AG09309 (cell line): ENCODE results near the gene CTTN.
"Not testable (repeated sequence)": the region's sequence is repeated elsewhere in the genome, so short reads cannot be mapped to it uniquely, and the experiment has no call there.

Experiments
- DNase-seq: peaks from one replicate; pipeline ENCODE4 v3.0.0-alpha.2; 2010; ENCODE audit warnings: low read depth
- H3K4me3 ChIP-seq: 2 replicates; pipeline ENCODE4 v1.5.1; 2011; ENCODE audit warnings: mild to moderate bottlenecking, low read depth, low read length, moderate library complexity; ENCODE audit not compliant: control insufficient read depth
- TF ChIP-seq, protein P1 (sequence below): IDR thresholded peaks from 2 replicates; pipeline ENCODE4 v1.5.1; 2011; ENCODE audit warnings: mild to moderate bottlenecking, low read depth, low read length, inconsistent platforms; ENCODE audit not compliant: insufficient read depth, control insufficient read depth; ENCODE audit errors: missing control alignments

Gene CTTN

DNA sequence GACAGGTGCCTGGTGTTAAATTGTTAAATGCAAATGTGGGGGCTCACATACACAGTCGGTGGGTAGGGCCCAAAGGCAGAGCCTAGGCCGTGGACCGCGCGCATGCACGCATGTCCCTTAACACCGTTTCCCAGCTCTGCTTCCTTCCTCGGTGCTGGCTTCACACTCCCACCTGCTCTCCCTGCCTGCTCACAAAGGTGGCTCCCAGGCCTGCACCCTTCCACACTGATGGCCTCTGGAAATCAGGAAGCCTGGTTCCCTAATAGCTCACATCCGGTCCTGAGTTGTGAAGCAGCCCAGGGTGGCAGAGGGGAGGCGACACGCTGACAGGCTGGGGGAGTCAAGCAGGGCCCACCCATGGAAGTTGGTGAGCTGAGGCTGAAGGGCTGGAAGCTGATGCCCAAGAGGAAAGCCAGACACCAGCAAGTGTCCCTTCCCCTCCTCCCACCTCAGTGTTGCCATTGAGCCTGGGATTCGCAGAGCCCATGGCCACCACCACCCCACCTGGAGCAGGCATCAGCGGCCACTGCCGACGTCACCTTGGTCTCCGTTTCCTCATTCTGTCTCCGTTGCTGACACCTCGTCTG, 13.7 kb upstream of the CTTN start:
- H3K4me3 ChIP-seq = no peak overlapping the region
- TF ChIP-seq, protein P1, sequence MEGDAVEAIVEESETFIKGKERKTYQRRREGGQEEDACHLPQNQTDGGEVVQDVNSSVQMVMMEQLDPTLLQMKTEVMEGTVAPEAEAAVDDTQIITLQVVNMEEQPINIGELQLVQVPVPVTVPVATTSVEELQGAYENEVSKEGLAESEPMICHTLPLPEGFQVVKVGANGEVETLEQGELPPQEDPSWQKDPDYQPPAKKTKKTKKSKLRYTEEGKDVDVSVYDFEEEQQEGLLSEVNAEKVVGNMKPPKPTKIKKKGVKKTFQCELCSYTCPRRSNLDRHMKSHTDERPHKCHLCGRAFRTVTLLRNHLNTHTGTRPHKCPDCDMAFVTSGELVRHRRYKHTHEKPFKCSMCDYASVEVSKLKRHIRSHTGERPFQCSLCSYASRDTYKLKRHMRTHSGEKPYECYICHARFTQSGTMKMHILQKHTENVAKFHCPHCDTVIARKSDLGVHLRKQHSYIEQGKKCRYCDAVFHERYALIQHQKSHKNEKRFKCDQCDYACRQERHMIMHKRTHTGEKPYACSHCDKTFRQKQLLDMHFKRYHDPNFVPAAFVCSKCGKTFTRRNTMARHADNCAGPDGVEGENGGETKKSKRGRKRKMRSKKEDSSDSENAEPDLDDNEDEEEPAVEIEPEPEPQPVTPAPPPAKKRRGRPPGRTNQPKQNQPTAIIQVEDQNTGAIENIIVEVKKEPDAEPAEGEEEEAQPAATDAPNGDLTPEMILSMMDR = no peak
- no peak for DNase-seq

DNA sequence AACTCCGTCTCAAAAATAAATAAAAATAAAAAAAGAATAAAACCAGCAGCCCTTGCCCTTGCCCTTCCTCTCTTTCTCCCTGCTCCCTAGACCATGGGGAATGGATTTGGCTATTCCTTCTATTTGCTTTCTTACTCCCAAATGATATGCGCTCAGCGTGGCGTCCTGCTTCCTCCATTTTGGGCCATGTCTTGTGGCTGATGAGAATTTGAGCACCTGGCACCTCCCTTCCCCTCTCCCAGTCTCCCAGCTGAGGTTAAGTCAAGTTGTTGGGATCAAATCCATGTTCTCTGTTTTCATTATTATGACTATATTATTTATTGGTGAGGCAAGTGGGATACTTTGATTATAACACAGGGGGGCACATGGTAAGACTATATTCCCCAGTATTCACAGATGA, 10.8 kb upstream of the CTTN start:
- TF ChIP-seq, protein P1 = no peak
- no peak overlapping the region for H3K4me3 ChIP-seq
- DNase-seq = no peak

DNA sequence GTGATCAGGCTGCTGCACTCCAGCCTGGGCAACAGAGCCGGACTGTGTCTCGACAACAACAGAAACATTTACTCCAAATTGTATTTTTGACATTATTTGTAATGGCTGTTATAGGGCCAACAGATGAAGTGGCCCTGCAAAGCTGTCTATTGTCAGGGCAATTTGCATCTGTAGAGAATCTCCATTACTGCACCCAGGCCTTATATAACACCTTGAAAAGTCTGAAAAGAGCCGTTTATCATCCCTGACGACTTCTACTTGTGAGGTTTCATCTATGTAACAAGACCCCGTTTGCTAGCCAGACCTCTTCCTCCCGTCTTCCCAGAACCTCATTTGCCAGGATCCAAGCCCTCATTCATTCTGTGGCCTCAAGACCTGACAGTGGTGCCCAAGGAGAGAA, 9.1 kb upstream of the CTTN start:
- DNase-seq = no peak
- TF ChIP-seq, protein P1 = no peak

DNA sequence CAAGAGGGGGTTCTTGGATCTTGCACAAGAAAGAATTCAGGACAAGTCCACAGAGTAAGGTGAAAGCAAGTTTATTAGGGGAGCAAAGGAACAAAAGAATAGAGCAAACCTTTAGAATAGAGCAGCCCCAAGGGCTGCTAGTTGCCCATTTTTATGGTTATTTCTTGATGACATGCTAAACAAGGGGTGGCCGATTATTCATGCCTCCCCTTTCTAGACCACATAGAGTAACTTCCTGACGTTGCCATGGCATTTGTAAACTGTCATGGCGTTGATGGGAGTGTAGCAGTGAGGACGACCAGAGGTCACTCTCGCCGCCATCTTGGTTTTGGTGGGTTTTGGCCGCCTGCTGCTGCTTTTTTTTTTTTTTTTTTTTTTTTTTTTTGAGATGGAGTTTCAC, 7.4 kb upstream of the CTTN start:
- not testable (repeated sequence) for H3K4me3 ChIP-seq, DNase-seq

More for the DNA sequence above, 9.1 kb upstream of the CTTN start:
- H3K4me3 ChIP-seq = no peak overlapping the region

DNA sequence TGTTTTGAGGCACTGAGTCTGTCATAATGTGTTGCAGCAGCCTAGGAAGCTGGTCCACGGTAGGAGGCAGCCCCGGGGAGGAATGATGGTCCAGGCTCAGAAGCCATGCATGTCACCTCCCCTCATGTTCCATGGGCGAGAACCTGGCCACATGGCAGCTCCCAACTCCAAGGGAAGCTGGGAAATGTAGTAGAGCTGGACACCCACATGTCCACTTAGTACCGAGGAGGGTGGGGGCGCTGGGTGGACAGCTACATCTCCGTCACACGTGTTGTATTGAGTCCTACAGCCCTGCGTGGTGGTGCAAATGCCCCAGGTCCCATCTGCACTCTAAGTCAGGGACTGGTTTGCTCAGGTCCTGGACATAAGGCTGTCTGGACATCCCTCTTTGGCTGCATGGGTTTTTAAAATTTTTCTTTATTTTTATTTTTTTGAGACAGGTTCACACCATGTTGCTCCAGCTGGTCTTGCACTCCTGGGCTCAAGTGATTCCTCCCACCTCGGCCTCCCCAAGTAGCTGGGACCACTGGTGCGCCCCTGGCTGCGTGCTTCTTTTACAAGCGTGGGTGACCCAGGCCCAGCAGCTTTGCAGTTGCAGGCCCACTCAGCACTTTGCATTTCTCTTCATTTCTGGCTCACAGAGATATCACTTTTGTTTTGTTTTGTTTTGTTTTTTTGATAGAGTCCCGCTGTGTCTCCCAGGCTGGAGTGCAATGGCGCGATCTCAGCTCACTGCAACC, 3.9 kb upstream of the CTTN start:
- TF ChIP-seq, protein P1 = no peak
- DNase-seq = no peak
- H3K4me3 ChIP-seq = no peak overlapping the region

DNA sequence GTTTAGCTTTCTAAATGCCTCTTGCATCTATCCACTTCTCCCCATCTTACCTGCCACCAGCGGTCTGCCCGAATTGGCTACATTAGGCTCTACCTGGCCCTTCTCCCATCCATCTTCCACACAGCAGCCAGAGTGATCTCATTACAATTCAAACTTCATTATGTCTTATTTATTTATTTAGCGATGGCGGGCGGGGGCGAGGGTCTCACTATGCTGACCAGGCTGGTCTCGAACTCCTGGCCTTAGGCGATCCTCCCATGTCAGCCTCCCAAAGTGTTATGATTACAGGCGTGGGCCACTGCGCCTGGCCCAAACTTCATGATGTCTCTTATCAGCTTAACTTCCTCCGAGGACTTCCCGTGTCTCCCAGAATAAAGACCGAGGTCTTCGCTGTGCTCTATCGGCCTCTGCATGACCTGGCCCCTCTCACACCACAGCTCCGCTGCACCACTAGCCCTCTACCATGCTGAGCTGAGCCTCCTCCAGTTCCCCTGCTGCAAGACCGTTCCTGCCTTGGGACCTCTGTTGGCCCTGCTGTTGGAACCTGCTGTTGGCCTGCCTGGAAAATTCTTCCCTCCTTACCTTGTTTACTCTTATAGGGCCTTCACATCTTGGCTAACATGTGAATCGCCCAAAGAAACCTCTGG, 870 bp upstream of the CTTN start:
- no peak for DNase-seq
- TF ChIP-seq, protein P1 = no peak
- H3K4me3 ChIP-seq = peak overlapping the region; percentile 98
